Lower lobe of right lung (tissue), 2 donors: ENCODE results near the gene HRAS. TPM values are rescaled to one million over a fixed set of nuclear protein-coding genes. Genes with fewer than 3 reads are reported as not detected.

ENCODE experiments used
- ATAC-seq, 2 donors: fragments of 200-7000 bp; cut with Tn5 transposase; one replicate each; pipeline ENCODE4 v1.9.1; 2020 to 2022; ENCODE audit warnings: mild to moderate bottlenecking in 2 of 2, moderate library complexity in 2 of 2
- DNase-seq: peaks from one replicate; pipeline ENCODE4 v3.0.0-alpha.2; 2020
- H3K27ac ChIP-seq: fragments of 200-600 bp; one replicate; pipeline ENCODE4 v1.8.0; 2022
- H3K27me3 ChIP-seq: fragments of 200-600 bp; one replicate; pipeline ENCODE4 v1.8.0; 2022; ENCODE audit warnings: low read depth
- H3K36me3 ChIP-seq: fragments of 200-600 bp; one replicate; pipeline ENCODE4 v1.8.0; 2022; ENCODE audit warnings: mild to moderate bottlenecking
- H3K4me1 ChIP-seq: fragments of 200-600 bp; one replicate; pipeline ENCODE4 v1.8.0; 2022
- H3K4me3 ChIP-seq: fragments of 200-600 bp; one replicate; pipeline ENCODE4 v1.8.0; 2022; ENCODE audit warnings: mild to moderate bottlenecking
- H3K9me3 ChIP-seq: fragments of 200-600 bp; one replicate; pipeline ENCODE4 v1.8.0; 2022
- CTCF ChIP-seq: fragments of 200-600 bp; IDR thresholded peaks from one replicate; pipeline ENCODE4 v1.8.0; 2022; ENCODE audit warnings: antibody characterized with exemption, mild to moderate bottlenecking
- intact Hi-C: fragments of 100-400 bp; cut with DNase I; formaldehyde crosslinking; loops from one replicate; pipeline ENCODE4 v1.11.0; 2022
- total RNA-seq: library from RNA; stranded (reverse); fragmentation: NEBNext Ultra II Directional; extraction: Animal tissue kit (Norgen Biotek cat#: 25700); gene quantifications from one replicate; pipeline ENCODE4 v1.2.1, GENCODE V29; 2021
- donor health status: DM: no; HTN: yes; CAD: no; lungs with severe emphysema.

HRAS gene
- total RNA-seq, 1 donor from 2014 or later = 36.3 TPM

DNA sequence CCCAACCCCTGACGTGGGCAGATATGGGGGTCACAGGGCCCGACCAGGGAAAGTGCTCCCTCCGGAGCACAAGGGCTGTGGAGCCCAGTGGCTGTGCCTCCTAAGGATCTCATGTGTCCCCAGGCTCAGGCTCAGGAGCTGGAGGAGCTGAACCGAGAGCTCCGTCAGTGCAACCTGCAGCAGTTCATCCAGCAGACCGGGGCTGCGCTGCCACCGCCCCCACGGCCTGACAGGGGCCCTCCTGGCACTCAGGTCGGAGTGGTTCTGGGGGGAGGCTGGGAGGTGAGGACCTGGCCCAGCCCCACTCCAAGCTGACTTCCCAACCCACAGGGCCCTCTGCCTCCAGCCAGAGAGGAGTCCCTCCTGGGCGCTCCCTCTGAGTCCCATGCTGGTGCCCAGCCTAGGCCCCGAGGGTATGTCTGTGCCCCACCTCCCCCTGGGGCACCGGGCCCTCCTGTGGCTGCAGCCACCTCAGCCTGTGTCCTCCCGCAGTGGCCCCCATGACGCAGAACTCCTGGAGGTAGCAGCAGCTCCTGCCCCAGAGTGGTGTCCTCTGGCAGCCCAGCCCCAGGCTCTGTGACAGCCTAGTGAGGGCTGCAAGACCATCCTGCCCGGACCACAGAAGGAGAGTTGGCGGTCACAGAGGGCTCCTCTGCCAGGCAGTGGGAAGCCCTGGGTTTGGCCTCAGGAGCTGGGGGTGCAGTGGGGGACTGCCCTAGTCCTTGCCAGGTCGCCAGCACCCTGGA, 27.9 kb upstream of the HRAS start:
- Histone ChIP-seq H3K4me3 (no peak overlapping the region), H3K4me1 (peaks cover 50% of the 10 kb centered on the region), H3K27ac (no peak overlapping the region), H3K9me3 (no peaks in the 10 kb centered on the region), H3K36me3 (peaks cover 7% of the 10 kb centered on the region), H3K27me3 (peaks cover 9% of the 10 kb centered on the region)
- ATAC-seq (no peak), DNase-seq (no peak)
- intact Hi-C loops = no loop called here
- TF ChIP-seq CTCF = no peak

DNA sequence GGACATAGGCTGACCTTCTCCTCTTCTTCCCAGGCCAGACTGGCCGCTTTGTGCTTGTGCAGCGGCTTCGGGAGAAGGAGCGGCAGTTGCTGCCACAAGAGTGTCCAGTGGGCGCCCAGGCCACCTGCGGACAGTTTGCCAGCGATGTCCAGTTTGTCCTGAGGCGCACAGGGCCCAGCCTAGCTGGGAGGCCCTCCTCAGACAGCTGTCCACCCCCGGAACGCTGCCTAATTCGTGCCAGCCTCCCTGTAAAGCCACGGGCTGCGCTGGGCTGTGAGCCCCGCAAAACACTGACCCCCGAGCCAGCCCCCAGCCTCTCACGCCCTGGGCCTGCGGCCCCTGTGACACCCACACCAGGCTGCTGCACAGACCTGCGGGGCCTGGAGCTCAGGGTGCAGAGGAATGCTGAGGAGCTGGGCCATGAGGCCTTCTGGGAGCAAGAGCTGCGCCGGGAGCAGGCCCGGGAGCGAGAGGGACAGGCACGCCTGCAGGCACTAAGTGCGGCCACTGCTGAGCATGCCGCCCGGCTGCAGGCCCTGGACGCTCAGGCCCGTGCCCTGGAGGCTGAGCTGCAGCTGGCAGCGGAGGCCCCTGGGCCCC, 26.8 kb upstream of the HRAS start:
- peaks cover 7% of the 10 kb centered on the region for H3K36me3 ChIP-seq
- H3K9me3 ChIP-seq = no peaks in the 10 kb centered on the region
- H3K4me3 ChIP-seq = peak overlapping the region; percentile 73
- H3K27me3 ChIP-seq = peaks cover 20% of the 10 kb centered on the region
- intact Hi-C loops = no loop called here
- no peak for DNase-seq
- no peak for ATAC-seq
- H3K4me1 ChIP-seq = peaks cover 42% of the 10 kb centered on the region
- TF ChIP-seq CTCF = no peak
- H3K27ac ChIP-seq = peak overlapping the region; percentile 91

DNA sequence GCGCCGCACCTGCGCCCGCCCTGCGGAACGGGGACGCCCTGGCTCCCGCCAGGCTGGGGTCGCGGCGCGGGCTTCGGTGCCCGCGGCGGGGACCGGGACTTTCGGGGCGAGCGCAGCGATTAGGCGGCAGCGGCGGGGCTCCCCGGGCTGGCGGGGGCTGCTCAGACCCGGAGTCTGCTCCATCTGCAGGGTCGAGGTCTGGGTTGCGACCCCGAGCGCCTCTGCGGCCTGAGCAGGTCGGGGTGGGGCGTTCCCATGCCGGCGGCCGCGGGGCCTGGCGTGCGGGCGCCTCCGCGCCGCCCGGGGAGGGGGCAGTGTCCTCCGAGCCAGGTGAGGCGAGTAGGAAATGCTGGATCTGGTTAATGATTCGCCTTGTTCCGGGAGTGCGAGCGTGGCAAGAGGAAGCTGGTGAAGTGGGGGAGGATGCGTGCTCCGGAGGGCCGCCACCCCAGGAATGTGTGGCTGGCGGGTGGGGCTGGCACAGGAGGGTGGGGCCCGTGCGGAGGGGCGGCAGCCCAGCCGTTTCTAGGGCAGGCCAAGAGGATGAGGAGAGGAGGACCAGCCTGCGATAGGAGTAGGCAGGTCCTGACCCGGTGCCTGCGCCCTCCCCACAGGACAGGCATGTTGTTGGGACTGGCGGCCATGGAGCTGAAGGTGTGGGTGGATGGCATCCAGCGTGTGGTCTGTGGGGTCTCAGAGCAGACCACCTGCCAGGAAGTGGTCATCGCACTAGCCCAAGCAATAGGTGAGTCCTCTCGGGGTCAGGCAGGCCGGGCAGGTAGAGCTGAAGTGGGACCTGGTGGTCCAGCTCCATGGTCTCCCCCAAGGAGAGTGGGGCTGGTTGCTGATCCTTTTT, 26.0 kb upstream of the HRAS start:
- no peak for TF ChIP-seq CTCF
- intact Hi-C loops = no loop called here
- H3K4me3 ChIP-seq = peak overlapping the region; percentile 73
- DNase-seq (peak; percentile 90), ATAC-seq (peak; percentile 76 to 77)
- peaks cover 40% of the 10 kb centered on the region for H3K4me1 ChIP-seq
- peak overlapping the region; percentile 91 for H3K27ac ChIP-seq
- H3K9me3 ChIP-seq = no peaks in the 10 kb centered on the region
- H3K36me3 ChIP-seq = peaks cover 7% of the 10 kb centered on the region
- H3K27me3 ChIP-seq = peaks cover 27% of the 10 kb centered on the region

DNA sequence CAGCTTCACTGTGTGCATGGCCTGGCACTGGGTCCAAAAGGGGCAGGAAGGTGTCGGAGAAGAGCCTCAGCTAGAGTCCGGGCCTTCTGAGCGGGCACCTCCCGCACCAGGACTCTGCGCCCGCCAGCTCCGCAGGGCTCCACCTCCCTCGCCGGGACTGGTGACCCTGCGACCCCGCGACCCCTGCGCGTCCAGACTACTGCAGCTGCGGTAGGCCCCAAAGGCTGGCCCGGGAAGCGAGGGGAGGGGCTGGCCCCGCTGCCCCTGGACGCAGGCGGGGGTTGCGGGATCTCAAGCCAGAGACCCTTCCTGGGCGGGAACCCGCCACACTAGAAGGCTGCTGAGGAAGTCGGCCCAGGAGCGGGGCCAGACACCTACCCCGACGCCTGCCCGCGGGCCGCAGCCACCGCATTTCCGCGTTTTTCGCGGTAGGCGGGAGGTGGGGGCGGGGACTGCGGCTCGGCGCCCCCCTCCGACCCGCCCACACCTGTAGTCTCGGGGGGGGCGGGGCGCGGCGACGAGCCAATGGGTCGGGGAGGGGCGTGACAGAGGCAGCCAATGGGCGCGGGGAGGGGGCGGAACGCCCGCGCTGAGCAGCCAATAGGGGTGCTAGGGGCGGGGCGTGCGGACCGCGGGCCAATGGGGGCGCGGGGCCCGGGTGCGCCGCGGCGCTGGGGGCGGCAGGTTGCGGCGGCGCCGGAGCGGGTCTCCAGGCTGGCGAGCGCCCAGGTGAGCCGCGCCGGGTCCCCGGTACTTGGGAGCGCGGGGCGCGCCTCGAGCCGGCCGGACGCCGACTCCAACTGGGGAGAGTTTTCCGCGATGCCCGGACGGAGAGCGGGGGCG, 25.1 kb upstream of the HRAS start, which contains the start of the genes LMNTD2 and RASSF7:
TSS of gene LMNTD2 (minus strand) at position 434 of the 843 bp plus-strand sequence. CDS start at position 412, 22 bp downstream.
TSS of gene RASSF7 (plus strand) at position 666 of the 843 bp plus-strand sequence. CDS start 799 bp downstream, outside the sequence.
- peaks cover 36% of the 10 kb centered on the region for H3K27me3 ChIP-seq
- no peak for TF ChIP-seq CTCF
- DNase-seq = peak; percentile 90

More for the DNA sequence above, 25.1 kb upstream of the HRAS start, which contains the start of the genes LMNTD2 and RASSF7:
- H3K36me3 ChIP-seq = peaks cover 7% of the 10 kb centered on the region
- H3K4me1 ChIP-seq = peaks cover 44% of the 10 kb centered on the region
- peak; percentile 91 to 94 for ATAC-seq
- H3K27ac ChIP-seq = peak within 1 kb of the TSS; percentile 91
- peak within 1 kb of the TSS; percentile 73 for H3K4me3 ChIP-seq
- H3K9me3 ChIP-seq = no peaks in the 10 kb centered on the region
- intact Hi-C loops = no loop called here
